ENCODE results near the gene CBLB.

The CBLB gene

DNA sequence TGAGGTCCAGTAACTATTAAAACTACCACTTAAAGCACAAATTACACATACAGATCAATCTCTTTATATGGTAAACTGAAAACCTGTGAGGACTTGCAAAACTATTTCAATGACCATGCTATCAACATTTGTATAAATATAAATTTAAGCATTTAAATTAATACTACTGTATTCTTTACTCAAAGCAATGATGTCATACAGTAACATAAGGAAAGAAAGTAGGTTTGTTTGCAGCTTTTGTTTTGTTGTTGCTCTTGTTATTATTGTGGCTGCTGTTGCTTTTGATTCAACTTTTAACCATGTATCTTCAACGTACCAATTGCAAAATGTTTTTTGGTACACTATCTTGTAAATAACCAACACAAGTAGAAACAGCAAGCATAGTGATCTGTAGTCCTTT lies 22.0 kb downstream of the CBLB start:
- H3K4me3 ChIP-seq (ENCODE audit: low read length), result no peak overlapping the region
- no peak for TF ChIP-seq ZNF274 (IDR thresholded peaks at IDR 0.05; ENCODE audit: low read depth, low read length)

DNA sequence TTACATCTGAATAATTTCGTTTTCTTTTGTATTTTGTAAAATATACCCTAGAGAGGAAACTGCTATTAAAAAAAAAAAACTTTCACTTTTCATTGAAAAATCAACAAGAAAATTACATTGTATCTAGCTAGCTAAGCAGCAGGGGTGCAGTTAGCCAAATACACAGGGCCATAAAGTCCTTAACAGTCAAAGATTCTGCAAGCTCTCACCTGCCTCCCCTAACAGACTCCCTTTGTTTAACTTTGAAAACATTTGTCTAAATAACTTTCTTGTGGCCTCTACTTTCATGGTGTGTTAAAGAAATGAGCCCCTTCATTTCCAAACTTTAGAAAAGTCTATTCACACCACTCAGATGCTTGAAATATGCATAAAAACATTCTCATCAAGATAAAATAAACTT lies 23.3 kb downstream of the CBLB start:
- TF ChIP-seq ZNF274 (IDR thresholded peaks at IDR 0.05; ENCODE audit: low read depth, low read length), result no peak
- no peak overlapping the region for H3K4me3 ChIP-seq (ENCODE audit: low read length)

DNA sequence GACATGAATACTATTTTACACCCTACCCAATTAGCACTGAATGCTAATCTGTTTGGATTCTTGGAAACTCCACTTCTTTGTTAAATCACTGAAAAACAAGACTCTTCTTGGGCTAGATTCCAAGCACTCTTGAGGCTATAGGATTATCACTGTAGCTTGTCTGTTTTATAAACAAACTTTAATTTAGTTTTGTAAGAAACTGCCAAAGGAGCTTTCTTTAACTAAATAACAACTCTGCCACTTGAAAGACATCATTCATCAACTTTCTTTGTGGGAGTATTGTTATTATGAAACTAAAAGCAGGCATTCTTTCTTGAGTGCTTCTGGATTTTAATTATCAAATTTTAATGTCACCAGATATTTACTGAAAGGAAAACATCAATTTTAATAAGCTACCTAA lies 24.1 kb downstream of the CBLB start:
- TF ChIP-seq ZNF274 (IDR thresholded peaks at IDR 0.05; ENCODE audit: low read depth, low read length), result no peak
- H3K4me3 ChIP-seq (ENCODE audit: low read length), result no peak overlapping the region

DNA sequence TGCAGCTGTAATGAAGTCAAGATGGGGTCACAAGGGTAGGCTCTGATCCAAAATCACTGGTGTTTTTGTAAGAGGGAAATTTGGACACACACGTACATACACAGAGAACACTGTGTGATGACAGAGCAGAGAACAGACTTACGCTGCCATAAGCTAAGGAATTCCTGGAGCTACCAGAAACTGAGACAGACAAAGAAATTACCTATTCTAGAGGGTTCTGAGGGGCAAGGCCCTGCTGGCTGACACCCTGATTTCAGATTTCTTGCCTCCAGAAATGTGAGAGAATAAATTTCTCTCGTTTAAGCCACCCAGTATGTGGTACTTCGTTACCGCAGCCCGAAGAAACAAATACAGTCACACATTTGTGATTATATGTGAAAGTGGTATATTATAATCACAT lies 24.8 kb downstream of the CBLB start:
- no peak for TF ChIP-seq ZNF274 (IDR thresholded peaks at IDR 0.05; ENCODE audit: low read depth, low read length)
- no peak overlapping the region for H3K4me3 ChIP-seq (ENCODE audit: low read length)

DNA sequence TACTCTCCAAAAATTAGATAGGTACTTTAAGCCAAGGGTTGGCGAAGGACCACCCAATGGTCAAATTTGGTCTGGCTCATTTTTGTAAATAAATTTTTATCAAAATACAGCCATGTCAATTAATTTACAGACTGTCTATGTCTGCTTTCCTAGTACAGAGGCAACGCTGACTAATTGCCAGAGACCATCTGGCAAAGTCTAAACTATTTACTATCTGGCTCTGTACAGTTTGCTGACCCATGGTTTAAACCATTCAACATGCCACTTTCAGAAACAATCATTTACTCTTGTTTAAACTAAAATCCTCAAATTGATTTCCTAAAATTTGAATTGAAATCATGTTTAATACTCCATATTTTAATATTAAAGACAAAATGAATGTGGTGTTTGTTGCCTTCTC lies 25.9 kb downstream of the CBLB start:
- no peak for TF ChIP-seq ZNF274 (IDR thresholded peaks at IDR 0.05; ENCODE audit: low read depth, low read length)
- no peak overlapping the region for H3K4me3 ChIP-seq (ENCODE audit: low read length)

DNA sequence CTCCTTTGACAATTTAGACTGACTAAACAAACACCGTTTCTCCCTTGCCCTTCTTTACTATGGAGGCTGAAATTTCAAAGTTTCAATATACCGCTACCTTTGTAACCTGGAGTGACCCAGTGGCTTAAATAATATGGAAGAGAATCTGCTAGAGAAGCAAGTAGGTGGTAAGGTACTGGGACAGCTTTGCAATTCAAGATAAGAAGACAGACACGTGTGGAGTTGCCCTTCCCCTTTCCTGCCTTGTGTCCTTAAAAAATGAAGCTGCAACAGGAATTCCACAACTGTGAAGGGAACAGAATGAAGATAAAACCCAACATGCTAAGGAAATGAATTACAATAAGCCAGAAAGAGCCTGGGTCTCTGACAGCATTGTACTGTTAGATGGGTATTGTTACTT lies 26.4 kb downstream of the CBLB start:
- no peak for TF ChIP-seq ZNF274 (IDR thresholded peaks at IDR 0.05; ENCODE audit: low read depth, low read length)
- no peak overlapping the region for H3K4me3 ChIP-seq (ENCODE audit: low read length)

DNA sequence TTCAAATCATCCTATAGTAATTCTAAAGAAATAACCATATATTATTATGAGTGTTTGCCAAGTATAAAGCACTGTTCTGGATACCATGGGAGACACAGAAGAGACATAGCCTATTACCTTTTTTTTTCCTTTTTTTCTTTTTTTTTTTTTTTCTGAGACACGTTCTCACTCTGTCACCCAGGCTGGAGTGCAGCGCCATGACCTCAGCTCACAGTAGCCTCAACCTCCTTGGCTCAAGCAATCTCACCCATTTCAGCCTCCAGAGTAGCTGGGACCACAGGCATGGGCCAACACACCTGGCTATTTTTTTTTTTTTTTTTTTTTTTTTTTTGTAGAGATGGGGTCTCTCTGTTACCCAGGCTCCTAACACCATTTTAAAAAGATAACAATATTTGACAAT lies 30.9 kb downstream of the CBLB start:
- TF ChIP-seq ZNF274 (IDR thresholded peaks at IDR 0.05; ENCODE audit: low read depth, low read length), result no peak
- no peak overlapping the region for H3K4me3 ChIP-seq (ENCODE audit: low read length)

DNA sequence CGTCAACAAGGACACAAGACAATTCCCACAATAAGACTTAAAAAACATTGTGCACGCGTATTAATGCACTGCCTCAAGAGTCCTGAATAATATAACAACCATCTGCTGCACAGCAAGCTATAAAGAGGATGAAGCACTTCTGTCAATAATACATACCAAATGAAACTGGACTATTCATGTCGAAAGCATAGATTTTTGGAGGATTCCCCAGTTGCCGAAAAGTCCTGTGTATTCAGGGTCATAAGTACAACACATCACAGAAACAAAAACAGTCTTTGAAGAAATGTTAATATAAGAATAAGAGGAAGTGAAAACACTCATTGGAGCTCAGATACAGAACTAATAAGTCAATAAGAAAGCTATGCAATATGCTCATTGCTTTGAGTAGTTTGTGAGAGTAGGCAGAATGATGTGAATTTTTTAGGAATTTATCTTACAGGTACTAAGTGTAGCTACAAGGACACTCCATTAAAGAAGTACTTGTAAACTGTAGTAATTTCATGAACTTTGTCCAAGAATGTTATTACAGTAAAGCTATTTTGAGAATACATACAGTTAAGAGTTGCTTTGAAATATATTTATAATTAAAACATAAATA lies 31.6 kb downstream of the CBLB start:
- H3K4me3 ChIP-seq (ENCODE audit: low read length), result peak overlapping the region; percentile 28; the same call in 1 of the 2 replicates
- no peak for TF ChIP-seq ZNF274 (IDR thresholded peaks at IDR 0.05; ENCODE audit: low read depth, low read length)

DNA sequence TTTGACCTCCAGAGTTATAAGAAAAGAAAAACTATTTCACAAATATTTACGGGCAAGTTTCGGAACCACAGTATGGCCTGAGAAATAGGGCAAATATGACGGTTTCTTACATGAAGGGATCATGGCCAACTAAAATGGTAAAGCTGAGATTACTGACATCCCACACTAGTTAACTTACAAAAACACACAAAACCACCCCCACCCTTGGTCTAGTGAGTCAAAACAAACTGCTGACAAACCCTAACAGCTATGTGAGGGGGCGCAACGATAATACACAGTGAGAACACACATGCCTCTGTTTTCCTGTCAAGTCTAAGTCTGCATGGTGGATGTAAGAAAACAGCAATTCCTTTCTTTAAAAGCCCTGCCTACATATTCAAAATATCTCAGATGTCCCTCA lies 32.3 kb downstream of the CBLB start:
- TF ChIP-seq ZNF274 (IDR thresholded peaks at IDR 0.05; ENCODE audit: low read depth, low read length), result no peak
- peak overlapping the region; percentile 28; the same call in 1 of the 2 replicates for H3K4me3 ChIP-seq (ENCODE audit: low read length)

DNA sequence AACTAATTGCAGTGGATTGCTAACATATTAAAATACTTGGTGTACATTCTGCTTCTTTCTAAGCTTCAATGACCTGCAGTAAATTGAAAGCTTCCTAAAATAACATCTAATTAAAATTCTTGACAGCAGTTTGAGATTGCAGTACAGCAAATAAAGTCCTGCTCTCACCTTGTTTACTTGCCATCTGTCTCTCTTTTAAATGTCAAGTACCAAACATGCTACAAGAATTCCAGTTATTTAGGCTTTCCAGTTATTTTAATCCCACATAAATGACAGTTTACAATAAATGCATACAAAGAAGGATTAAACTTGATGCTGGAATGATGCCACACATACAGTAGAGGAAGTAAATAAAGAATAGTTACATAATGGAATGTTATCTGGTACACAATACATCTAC lies 33.2 kb downstream of the CBLB start:
- H3K4me3 ChIP-seq (ENCODE audit: low read length), result no peak overlapping the region
- no peak for TF ChIP-seq ZNF274 (IDR thresholded peaks at IDR 0.05; ENCODE audit: low read depth, low read length)

DNA sequence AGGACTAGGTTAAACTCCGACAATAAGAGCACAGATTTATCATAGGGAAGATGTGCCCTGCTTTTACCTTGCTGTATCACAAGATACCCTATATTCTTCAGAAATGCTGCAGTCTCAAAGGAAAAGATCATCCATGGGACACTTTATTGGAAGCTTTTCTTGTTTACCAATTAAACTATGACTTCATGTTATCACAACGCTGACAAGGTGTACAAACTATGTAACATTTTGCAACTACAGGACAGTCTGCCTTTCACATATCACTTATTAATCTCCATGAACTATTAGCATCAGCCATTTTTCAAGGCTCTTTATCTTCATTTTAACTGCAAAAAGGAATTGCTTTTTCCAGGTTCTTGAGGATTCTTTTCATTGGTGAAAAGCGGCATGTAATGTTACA lies 34.0 kb downstream of the CBLB start:
- no peak overlapping the region for H3K4me3 ChIP-seq (ENCODE audit: low read length)

DNA sequence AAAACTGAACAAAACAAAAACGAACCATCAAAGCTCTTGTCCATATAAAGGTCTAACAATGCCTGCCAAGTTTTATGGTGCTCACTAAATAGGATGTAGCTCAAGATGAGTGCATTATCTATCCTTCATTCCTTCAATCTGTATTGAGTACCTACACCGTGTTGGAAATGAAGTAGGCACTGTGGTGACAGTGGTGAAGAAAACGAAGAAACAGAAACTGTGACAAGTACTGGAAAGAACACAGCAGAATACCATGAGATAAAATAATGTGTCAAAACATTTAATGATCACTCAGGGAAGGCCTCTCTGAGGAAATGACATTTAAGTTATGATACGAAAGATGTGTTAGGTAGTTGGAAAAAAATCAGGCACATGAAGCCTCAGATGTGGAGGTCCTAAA lies 36.2 kb downstream of the CBLB start:
- no peak for TF ChIP-seq ZNF274 (IDR thresholded peaks at IDR 0.05; ENCODE audit: low read depth, low read length)
- H3K4me3 ChIP-seq (ENCODE audit: low read length), result no peak overlapping the region

More for the DNA sequence above, 34.0 kb downstream of the CBLB start:
- no peak for TF ChIP-seq ZNF274 (IDR thresholded peaks at IDR 0.05; ENCODE audit: low read depth, low read length)

DNA sequence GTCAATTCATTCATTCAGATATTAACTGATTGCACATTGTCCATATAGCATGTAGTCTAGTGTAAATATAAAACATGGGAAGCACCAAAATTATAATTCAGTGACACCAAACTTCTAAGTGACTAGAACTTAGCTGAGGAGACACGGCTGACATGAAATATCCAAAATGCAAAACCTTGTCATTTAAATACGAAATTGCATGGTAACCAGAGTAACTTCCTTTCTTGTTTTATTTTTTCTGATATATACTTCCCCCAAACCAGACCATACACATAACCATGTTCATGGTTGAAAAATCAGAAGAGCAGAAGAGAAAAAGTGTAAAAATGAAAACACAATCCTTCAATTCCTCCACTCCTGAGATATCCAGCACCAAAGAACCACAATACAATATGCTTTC lies 38.0 kb downstream of the CBLB start:
- TF ChIP-seq ZNF274 (IDR thresholded peaks at IDR 0.05; ENCODE audit: low read depth, low read length), result no peak
- H3K4me3 ChIP-seq (ENCODE audit: low read length), result no peak overlapping the region

DNA sequence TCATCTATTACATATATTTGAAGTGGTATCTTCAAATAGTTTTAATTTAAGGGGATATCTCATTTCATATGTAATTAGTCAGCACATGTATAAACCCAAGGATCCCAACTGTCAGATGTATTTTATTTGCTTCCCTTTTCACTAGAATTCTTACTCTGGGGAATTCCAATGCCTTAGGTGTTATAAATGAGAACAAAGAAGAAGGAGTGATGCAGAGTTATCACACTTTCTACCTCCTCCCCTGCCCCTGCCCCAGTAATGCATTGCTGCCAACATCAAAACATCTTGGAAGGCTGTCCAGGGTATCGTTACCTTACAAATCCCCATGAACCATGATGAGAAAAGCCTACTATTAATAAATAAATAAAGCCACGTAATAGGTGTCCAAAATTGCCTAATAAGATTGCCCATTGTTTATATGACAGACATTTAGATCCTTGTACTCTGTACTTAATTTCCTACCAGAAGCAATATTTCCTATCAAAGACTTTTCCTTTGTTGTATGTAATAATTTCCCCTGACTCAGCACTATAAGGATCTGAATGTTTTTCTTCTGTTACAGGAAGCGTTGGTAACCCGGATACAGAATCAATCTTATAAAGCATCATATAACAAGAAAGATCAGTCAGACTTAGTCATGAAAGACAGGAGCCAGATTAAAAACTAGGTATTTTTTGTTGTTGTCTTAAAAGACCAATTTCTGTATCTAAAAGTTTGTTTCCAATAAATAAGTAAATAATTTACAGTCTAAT lies 38.8 kb downstream of the CBLB start:
- no peak overlapping the region for H3K4me3 ChIP-seq (ENCODE audit: low read length)
- TF ChIP-seq ZNF274 (IDR thresholded peaks at IDR 0.05; ENCODE audit: low read depth, low read length), result no peak

DNA sequence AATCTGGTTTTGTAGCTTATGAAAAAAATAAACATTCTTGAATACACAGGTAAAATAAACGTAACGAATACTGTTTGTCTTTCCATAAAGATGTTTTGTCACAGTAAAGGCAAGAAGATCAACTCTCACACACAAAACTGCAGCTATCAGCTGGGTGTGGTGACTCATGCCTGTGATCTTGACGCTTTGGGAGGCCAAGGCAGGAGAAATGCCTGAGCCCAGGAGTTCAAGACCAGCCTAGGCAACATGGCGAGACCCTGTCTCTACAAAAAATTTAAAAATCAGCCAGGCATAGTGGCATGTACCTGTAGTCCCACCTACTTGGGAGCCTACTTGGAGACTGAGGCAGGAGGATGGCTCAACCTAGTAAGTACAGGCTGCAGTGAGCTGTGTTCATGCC lies 39.6 kb downstream of the CBLB start:
- TF ChIP-seq ZNF274 (IDR thresholded peaks at IDR 0.05; ENCODE audit: low read depth, low read length), result no peak
- H3K4me3 ChIP-seq (ENCODE audit: low read length), result no peak overlapping the region

DNA sequence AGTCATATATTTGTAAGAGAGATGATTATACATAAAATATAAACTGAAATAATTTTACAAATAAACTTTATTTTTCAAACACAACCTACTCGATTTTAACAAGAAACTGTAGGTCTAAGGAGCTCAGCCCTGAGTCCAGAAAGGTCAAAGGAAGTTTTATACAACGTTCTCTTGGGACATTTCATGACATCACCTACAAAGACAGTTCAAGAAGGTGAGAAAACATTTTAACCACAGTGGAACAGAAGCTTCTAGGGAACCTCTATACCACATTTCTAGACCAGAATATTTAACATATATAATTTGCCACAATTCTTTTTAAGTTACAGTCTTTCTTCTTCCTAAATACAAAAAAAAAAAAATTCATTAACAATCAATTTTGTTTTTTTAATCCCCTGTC lies 40.1 kb downstream of the CBLB start:
- no peak overlapping the region for H3K4me3 ChIP-seq (ENCODE audit: low read length)
- TF ChIP-seq ZNF274 (IDR thresholded peaks at IDR 0.05; ENCODE audit: low read depth, low read length), result no peak
